ENCODE data around the gene PRMT2. TPM values are rescaled to one million over a fixed set of nuclear protein-coding genes. Genes with fewer than 3 reads are reported as not detected.

The PRMT2 gene
- total RNA-seq, 1 experiment from 2014 or later = 59.9 TPM

Other genes with a start within 250 kb of the PRMT2 start
- gene DIP2A, start 176.8 kb upstream of the PRMT2 start, total RNA-seq (2014; rRNA removed; shearing (Covaris generic)) = 19.4 and 30.2 TPM in 2 replicates
- gene S100B, start 30.6 kb upstream of the PRMT2 start, total RNA-seq (2014; rRNA removed; shearing (Covaris generic)) = 0.10 TPM in 1 of 2 replicates, not detected in the other